Lower leg skin (tissue), 4 donors: Measurements from ENCODE around the gene GRAMD2A. TPM values are rescaled to one million over a fixed set of nuclear protein-coding genes. Genes with fewer than 3 reads are reported as not detected.

Experiments
- DNase-seq, 2 donors: peaks; one replicate each; pipeline ENCODE4 v3.0.0-alpha.2; 2019; ENCODE audit warnings: low spot score in 2 of 2
- H3K4me3 ChIP-seq: fragments of 200-600 bp; sonication (generic); 2 replicates; pipeline ENCODE4 v1.5.1; 2017; ENCODE audit warnings: mild to moderate bottlenecking, low read depth; ENCODE audit not compliant: poor library complexity, severe bottlenecking
- CTCF ChIP-seq, 3 donors: fragments of 450-650 bp; IDR thresholded peaks; one replicate each; pipeline ENCODE4 v1.5.1; 2016; ENCODE audit warnings: antibody characterized with exemption in 3 of 3, mild to moderate bottlenecking in 3 of 3, moderate library complexity in 2 of 3
- POLR2A ChIP-seq, 2 donors: fragments of 450-650 bp; IDR thresholded peaks; one replicate each; pipeline ENCODE4 v1.6.1; 2016 to 2017; ENCODE audit warnings: antibody characterized with exemption in 2 of 2, mild to moderate bottlenecking in 1 of 2, moderate library complexity in 1 of 2
- WGBS, 2 donors: methylation state at CpG; one replicate each; pipeline ENCODE4 v1.1.5; 2018; 5-methylcytosine and 5-hydroxymethylcytosine counted together
- intact Hi-C: fragments of 100-400 bp; cut with DNase I; formaldehyde crosslinking; loops from one replicate; pipeline ENCODE4 v1.15.0; 2023; ENCODE audit warnings: low total_unique reads
- total RNA-seq, 4 donors: library from RNA; depleted of rRNA; stranded (reverse); fragments of >200 nt; gene quantifications; one replicate each; pipeline ENCODE4 v1.1.0, GENCODE V29; 2016

Gene GRAMD2A
- total RNA-seq, 4 donors from 2014 or later = 4.6 to 5.9 (median 5.1) TPM

GRCh38 chr15:72207558-72208085, 10.0 kb upstream of the GRAMD2A start:
- intact Hi-C loops = loop anchor here (10.0 kb wide), 1 partner anchor 67 kb away; the partner anchor contains the start of gene PARP6
- TF ChIP-seq POLR2A (IDR thresholded peaks at IDR 0.05) = no peak
- TF ChIP-seq CTCF (IDR thresholded peaks at IDR 0.05) = no peak

GRCh38 chr15:72206677-72207000, 9.1 kb upstream of the GRAMD2A start:
- WGBS, 2 donors = 79 to 83% methylated on average over 5 of the region's 5 CpGs
- TF ChIP-seq CTCF (IDR thresholded peaks at IDR 0.05) = no peak
- no peak for TF ChIP-seq POLR2A (IDR thresholded peaks at IDR 0.05)
- intact Hi-C loops = loop anchor here (10.0 kb wide), 1 partner anchor 68 kb away; the partner anchor contains the start of gene PARP6
- peak in 1 of 2 donors; percentile 71 for DNase-seq
- H3K4me3 ChIP-seq = no peak overlapping the region

More at GRCh38 chr15:72207558-72208085, 10.0 kb upstream of the GRAMD2A start:
- peak in 1 of 2 donors; percentile 68 for DNase-seq
- no peak overlapping the region for H3K4me3 ChIP-seq

- WGBS, 2 donors = 89 to 91% methylated on average over 10 of the region's 10 CpGs
- TF ChIP-seq CTCF (IDR thresholded peaks at IDR 0.05) (no peak), POLR2A (IDR thresholded peaks at IDR 0.05) (no peak)
- intact Hi-C loops = loop anchor here (10.0 kb wide), 1 partner anchor 69 kb away; the partner anchor contains the start of gene PARP6
- no peak overlapping the region for H3K4me3 ChIP-seq
- DNase-seq = peak in 1 of 2 donors; percentile 64
Observed at GRCh38 chr15:72205896-72206676, 8.5 kb upstream of the GRAMD2A start.

- no peak for TF ChIP-seq POLR2A (IDR thresholded peaks at IDR 0.05)
- no peak for TF ChIP-seq CTCF (IDR thresholded peaks at IDR 0.05)
- 97% methylated on average over 2 of the region's 2 CpGs for WGBS, 2 donors
- no peak overlapping the region for H3K4me3 ChIP-seq
- intact Hi-C loops = loop anchor here (10.0 kb wide), 1 partner anchor 70 kb away; the partner anchor contains the start of gene PARP6
- no peak for DNase-seq
Observed at GRCh38 chr15:72205273-72205672, 7.7 kb upstream of the GRAMD2A start.

- no peak overlapping the region for H3K4me3 ChIP-seq
- 12 to 24% methylated on average over 5 of the region's 5 CpGs for WGBS, 2 donors
- TF ChIP-seq POLR2A (IDR thresholded peaks at IDR 0.05) = no peak
- no peak for TF ChIP-seq CTCF (IDR thresholded peaks at IDR 0.05)
- DNase-seq = peak; percentile 63 to 85
- intact Hi-C loops = loop anchor here (10.0 kb wide), 1 partner anchor 71 kb away; the partner anchor contains the start of gene PARP6
Observed at GRCh38 chr15:72203507-72203837, 5.9 kb upstream of the GRAMD2A start.
